Keratinocyte (primary cell): Measurements from ENCODE around the gene MYRFL.

Experiments
- EZH2 ChIP-seq: IDR thresholded peaks from one replicate; pipeline ENCODE4 v1.6.1; 2012; ENCODE audit warnings: inconsistent platforms, mild to moderate bottlenecking, low read length, moderate library complexity
- TF ChIP-seq, protein P1 (sequence below), 3 experiments: IDR thresholded peaks in 1 of 3; conservative IDR thresholded peaks in 1 of 3; optimal IDR thresholded peaks in 1 of 3; 2 replicates in 2 of 3; 3 replicates in 1 of 3; pipeline versions ENCODE3 to v1.5.1; 2011; ENCODE audit warnings: low read length in 3 of 3, mild to moderate bottlenecking in 3 of 3, moderate library complexity in 2 of 3, control low read depth in 1 of 3, inconsistent platforms in 1 of 3; ENCODE audit not compliant: insufficient read depth in 2 of 3; ENCODE audit errors: extremely low read depth in 1 of 3

DNA sequence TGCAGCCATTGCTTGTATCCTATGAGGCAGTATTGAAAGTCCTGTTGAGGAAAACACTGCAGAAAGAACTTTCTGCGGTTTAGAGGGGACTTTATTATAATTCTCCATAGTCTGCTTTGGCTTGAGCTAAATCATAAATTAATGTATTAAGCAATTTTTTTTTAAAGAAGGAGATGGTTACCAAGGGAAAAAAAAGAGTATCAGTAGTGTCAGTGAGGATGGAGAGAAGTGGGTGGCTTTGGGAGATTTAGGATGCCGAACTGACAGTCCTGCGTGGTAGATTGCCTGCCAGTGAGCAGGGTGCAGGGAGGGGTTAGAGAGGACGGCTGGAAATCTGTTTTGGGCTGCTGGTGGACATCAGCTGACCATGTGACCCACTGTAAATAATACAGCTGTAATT is 96.8 kb downstream of the MYRFL start:
- TF ChIP-seq, protein P1, sequence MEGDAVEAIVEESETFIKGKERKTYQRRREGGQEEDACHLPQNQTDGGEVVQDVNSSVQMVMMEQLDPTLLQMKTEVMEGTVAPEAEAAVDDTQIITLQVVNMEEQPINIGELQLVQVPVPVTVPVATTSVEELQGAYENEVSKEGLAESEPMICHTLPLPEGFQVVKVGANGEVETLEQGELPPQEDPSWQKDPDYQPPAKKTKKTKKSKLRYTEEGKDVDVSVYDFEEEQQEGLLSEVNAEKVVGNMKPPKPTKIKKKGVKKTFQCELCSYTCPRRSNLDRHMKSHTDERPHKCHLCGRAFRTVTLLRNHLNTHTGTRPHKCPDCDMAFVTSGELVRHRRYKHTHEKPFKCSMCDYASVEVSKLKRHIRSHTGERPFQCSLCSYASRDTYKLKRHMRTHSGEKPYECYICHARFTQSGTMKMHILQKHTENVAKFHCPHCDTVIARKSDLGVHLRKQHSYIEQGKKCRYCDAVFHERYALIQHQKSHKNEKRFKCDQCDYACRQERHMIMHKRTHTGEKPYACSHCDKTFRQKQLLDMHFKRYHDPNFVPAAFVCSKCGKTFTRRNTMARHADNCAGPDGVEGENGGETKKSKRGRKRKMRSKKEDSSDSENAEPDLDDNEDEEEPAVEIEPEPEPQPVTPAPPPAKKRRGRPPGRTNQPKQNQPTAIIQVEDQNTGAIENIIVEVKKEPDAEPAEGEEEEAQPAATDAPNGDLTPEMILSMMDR (optimal IDR thresholded peaks at IDR 0.05 in 1 of 3, IDR thresholded peaks at IDR 0.05 in 1 of 3, conservative IDR thresholded peaks at IDR 0.05 in 1 of 3; ENCODE audit: extremely low read depth in 1 of 3, insufficient read depth in 2 of 3, low read length in 3 of 3) = no peak
- TF ChIP-seq EZH2 = no peak
